HepG2 (cell line): ENCODE measurements around the gene GNAI2. TPM values are rescaled to one million over a fixed set of nuclear protein-coding genes. Genes with fewer than 3 reads are reported as not detected.

Source experiments
- ATRX ChIP-seq: sonication (generic); formaldehyde crosslinking; IDR thresholded peaks from 2 replicates; pipeline ENCODE4 v1.4.0; 2020; ENCODE audit warnings: missing genetic modification reagents, borderline replicate concordance
- CSRNP2 ChIP-seq: sonication (generic); formaldehyde crosslinking; conservative IDR thresholded peaks from 2 replicates; pipeline ENCODE4 v1.8.0; 2022; ENCODE audit warnings: low read depth, missing genetic modification reagents
- ETV5 ChIP-seq: IDR thresholded peaks from 2 replicates; pipeline ENCODE4 v1.6.1; 2018; ENCODE audit warnings: missing biosample characterization, missing genetic modification reagents, inconsistent platforms, borderline replicate concordance
- GATAD1 ChIP-seq: IDR thresholded peaks from 2 replicates; pipeline ENCODE4 v1.6.1; 2016; ENCODE audit warnings: missing genetic modification reagents, missing compliant biosample characterization
- HMGXB3 ChIP-seq: sonication (generic); formaldehyde crosslinking; IDR thresholded peaks from 2 replicates; pipeline ENCODE4 v1.4.0; 2020; ENCODE audit warnings: missing genetic modification reagents, borderline replicate concordance
- HOXA3 ChIP-seq: sonication (generic); formaldehyde crosslinking; IDR thresholded peaks from 2 replicates; pipeline ENCODE4 v1.5.0; 2020; ENCODE audit warnings: missing genetic modification reagents
- JARID2 ChIP-seq: sonication (generic); formaldehyde crosslinking; IDR thresholded peaks from 2 replicates; pipeline ENCODE4 v1.8.1; 2023; ENCODE audit warnings: missing genetic modification reagents, inconsistent platforms; ENCODE audit not compliant: insufficient replicate concordance
- KDM5B ChIP-seq: sonication (generic); formaldehyde crosslinking; IDR thresholded peaks from 2 replicates; pipeline ENCODE4 v1.4.0; 2020; ENCODE audit warnings: missing genetic modification reagents, mild to moderate bottlenecking, borderline replicate concordance
- MNT ChIP-seq: fragments of 450-650 bp; IDR thresholded peaks from 2 replicates; pipeline ENCODE4 v1.6.1; 2016
- SP4 ChIP-seq: sonication (generic); formaldehyde crosslinking; IDR thresholded peaks from 2 replicates; pipeline ENCODE4 v1.8.1; 2023; ENCODE audit warnings: mild to moderate bottlenecking, missing genetic modification reagents
- TBX3 ChIP-seq: fragments of 450-650 bp; IDR thresholded peaks from 2 replicates; pipeline ENCODE4 v1.6.1; 2017; ENCODE audit warnings: antibody characterized with exemption, mild to moderate bottlenecking, inconsistent platforms, borderline replicate concordance
- U2AF2 ChIP-seq: fragments of 200-400 bp; formaldehyde crosslinking; IDR thresholded peaks from 2 replicates; pipeline ENCODE4 v1.6.1; 2017; ENCODE audit warnings: low read depth, mild to moderate bottlenecking, low read length
- ZFP36 ChIP-seq: fragments of 150-350 bp; IDR thresholded peaks from 2 replicates; pipeline ENCODE4 v1.6.1; 2018; ENCODE audit warnings: borderline replicate concordance, low read length, low read depth; ENCODE audit not compliant: partially characterized antibody
- ZNF350 ChIP-seq: sonication (generic); formaldehyde crosslinking; IDR thresholded peaks from 2 replicates; pipeline ENCODE4 v1.4.0; 2020; ENCODE audit warnings: mild to moderate bottlenecking, low read depth, missing genetic modification reagents, borderline replicate concordance
- ZNF704 ChIP-seq: sonication (generic); formaldehyde crosslinking; IDR thresholded peaks from 2 replicates; pipeline ENCODE4 v1.8.1; 2023; ENCODE audit warnings: mild to moderate bottlenecking, inconsistent platforms, moderate library complexity, missing genetic modification reagents, borderline replicate concordance
- ZSCAN21 ChIP-seq: sonication (generic); formaldehyde crosslinking; IDR thresholded peaks from 2 replicates; pipeline ENCODE4 v1.8.0; 2022; ENCODE audit warnings: mild to moderate bottlenecking, missing genetic modification reagents, moderate library complexity, borderline replicate concordance
- polyA plus RNA-seq, 8 experiments: library from polyadenylated mRNA; depleted of rRNA in 3 of 8; stranded (reverse) in 7 of 8; unstranded in 1 of 8; fragments of >200 nt; fragmentation: Illumina TruSeq in 4 of 8; extraction: Trizol in 4 of 8; gene quantifications; 2 replicates each; pipeline versions ENCODE4 v1.2.1 to v1.2.3, GENCODE V29; 2011 to 2016; ENCODE audit warnings: low read depth in 4 of 8, missing spikeins in 1 of 8, mixed read lengths in 1 of 8; ENCODE audit not compliant: insufficient read depth in 1 of 8
- total RNA-seq, 5 experiments: library from RNA; depleted of rRNA; stranded (reverse); fragments of >200 nt; fragmentation: Illumina TruSeq; extraction: Trizol; gene quantifications; 2 replicates each; pipeline ENCODE4 v1.2.3, GENCODE V29; 2016; ENCODE audit warnings: low read depth in 1 of 5
- TF ChIP-seq, protein P1 (sequence below): IDR thresholded peaks from 2 replicates; pipeline ENCODE4 v1.6.1; 2016; ENCODE audit warnings: low read depth, control low read depth

The GNAI2 gene
- total and polyA plus RNA-seq, 2 of the 13 experiments (the other 11 are each of a cell fraction or from before 2014, with no cell fraction given) = 51.1 to 66.2 TPM

- TF ChIP-seq ZNF704 (CRISPR knock-in tag) = no peak
- TF ChIP-seq MNT = no peak
- peak; percentile 26; the same call in 1 of the 2 replicates for TF ChIP-seq KDM5B (CRISPR knock-in tag)
- TF ChIP-seq SP4 = 0 out of 2 replicates have a peak, but pooled peaks have one; percentile 27
- TF ChIP-seq TBX3 = peak; percentile 50; the same call in 1 of the 2 replicates
- TF ChIP-seq HMGXB3 (CRISPR knock-in tag) = no peak
- TF ChIP-seq HOXA3 = peak; percentile 96
- TF ChIP-seq ZSCAN21 (CRISPR knock-in tag) = peak; percentile 65; the same call in 1 of the 2 replicates
- TF ChIP-seq ZNF350 (CRISPR knock-in tag) = 0 out of 2 replicates have a peak, but pooled peaks have one; percentile 66
- TF ChIP-seq ETV5 (CRISPR knock-in tag) = peak; percentile 40; the same call in 1 of the 2 replicates
- no peak for TF ChIP-seq ZFP36
- TF ChIP-seq CSRNP2 (CRISPR knock-in tag) = no peak
- TF ChIP-seq ATRX = no peak
- no peak for TF ChIP-seq U2AF2
- TF ChIP-seq, protein P1, sequence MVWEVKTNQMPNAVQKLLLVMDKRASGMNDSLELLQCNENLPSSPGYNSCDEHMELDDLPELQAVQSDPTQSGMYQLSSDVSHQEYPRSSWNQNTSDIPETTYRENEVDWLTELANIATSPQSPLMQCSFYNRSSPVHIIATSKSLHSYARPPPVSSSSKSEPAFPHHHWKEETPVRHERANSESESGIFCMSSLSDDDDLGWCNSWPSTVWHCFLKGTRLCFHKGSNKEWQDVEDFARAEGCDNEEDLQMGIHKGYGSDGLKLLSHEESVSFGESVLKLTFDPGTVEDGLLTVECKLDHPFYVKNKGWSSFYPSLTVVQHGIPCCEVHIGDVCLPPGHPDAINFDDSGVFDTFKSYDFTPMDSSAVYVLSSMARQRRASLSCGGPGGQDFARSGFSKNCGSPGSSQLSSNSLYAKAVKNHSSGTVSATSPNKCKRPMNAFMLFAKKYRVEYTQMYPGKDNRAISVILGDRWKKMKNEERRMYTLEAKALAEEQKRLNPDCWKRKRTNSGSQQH (CRISPR knock-in tag) = 0 out of 2 replicates have a peak, but pooled peaks have one; percentile 48
- peak; percentile 76 for TF ChIP-seq GATAD1 (CRISPR knock-in tag)
- TF ChIP-seq JARID2 (CRISPR knock-in tag) = no peak
Measured at GRCh38 chr3:50272911-50273688, 37.1 kb downstream of the GNAI2 start (continued).
